Left hindlimb (tissue), 1 donor: ENCODE measurements around the gene ZNF484.
"Not testable (repeated sequence)": the region's sequence is repeated elsewhere in the genome, so short reads cannot be mapped to it uniquely, and the experiment has no call there.

ENCODE experiments used
- DNase-seq: peaks from one replicate; pipeline ENCODE4 v3.0.0-alpha.2; 2018

The ZNF484 gene

GRCh38 chr9:92877531-92878430 lies at the start of gene ZNF484:
TSS of gene ZNF484 (minus strand) at chr9:92878038. CDS start at chr9:92875029, 3,009 bp downstream.
- DNase-seq, result peak; percentile 96

DNA sequence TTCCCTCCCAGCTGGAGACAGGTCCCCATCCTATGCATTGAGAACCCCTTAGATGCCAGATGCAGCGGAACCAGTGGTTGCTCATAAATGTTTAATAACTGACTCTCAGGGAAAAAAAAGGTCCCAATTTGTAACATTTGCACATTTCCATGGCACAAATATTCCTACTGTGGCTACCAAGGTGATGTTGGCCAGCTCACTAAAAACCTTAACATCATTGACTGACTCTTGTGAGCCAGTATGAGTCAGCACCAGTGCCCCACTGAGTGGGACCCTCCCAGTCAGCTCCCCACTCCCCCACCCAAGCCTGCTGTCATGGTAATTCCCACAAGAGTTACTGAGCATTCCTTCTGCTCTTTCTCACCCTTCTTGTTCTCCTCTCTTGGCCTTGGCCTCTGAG lies 42.6 kb upstream of the ZNF484 start:
- no peak for DNase-seq

GRCh38 chr9:92917176-92917800 lies 39.5 kb upstream of the ZNF484 start:
- DNase-seq, result no peak

DNA sequence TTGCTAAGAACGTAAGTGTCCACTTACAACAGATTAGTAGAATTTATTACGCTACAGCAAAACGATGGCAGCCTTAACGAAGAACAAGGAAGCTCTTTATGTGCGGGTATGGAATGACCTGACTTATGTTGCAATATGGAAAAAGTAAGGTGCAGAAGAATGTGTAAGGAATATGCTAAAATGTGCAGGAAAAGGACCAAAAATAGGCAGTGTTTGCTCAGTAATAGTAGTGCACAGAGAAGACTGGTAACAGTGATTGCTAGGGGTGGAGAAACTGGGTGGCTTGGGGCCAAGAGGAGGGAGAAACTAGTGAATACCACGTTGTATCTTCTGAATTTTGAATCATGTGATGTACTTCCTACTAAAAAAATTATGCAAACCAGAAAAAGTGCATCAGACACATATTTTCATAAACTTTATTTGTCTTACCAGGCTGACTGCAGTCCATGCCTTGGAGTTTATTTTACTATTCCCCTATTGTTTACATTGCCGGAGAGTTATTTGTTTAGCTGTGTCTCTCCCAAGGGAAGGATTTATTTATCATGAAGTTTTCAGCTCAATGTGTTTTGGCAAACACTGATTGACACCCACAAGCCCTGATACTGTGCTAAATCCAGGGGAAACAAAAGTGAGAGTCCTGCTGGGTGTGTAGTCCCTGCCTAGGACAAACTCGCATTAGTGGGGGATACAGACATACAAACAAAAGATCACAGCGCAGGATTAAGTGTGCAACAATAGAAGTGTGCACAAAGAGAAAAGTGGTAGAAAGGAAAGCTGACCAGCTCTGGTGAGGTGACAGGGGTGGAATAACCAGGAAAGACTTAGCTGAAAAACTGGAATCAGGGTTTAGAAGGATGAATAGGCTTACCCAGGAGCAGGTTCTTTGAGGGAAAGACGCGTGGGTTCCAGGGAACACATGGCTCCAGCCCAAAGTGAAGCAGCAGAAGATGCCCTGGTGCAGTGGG lies 34.0 kb upstream of the ZNF484 start:
- peak; percentile 77 for DNase-seq

GRCh38 chr9:92905137-92905536 lies 27.3 kb upstream of the ZNF484 start:
- DNase-seq, result not testable (repeated sequence)

GRCh38 chr9:92897323-92897722 lies 19.5 kb upstream of the ZNF484 start:
- no peak for DNase-seq

DNA sequence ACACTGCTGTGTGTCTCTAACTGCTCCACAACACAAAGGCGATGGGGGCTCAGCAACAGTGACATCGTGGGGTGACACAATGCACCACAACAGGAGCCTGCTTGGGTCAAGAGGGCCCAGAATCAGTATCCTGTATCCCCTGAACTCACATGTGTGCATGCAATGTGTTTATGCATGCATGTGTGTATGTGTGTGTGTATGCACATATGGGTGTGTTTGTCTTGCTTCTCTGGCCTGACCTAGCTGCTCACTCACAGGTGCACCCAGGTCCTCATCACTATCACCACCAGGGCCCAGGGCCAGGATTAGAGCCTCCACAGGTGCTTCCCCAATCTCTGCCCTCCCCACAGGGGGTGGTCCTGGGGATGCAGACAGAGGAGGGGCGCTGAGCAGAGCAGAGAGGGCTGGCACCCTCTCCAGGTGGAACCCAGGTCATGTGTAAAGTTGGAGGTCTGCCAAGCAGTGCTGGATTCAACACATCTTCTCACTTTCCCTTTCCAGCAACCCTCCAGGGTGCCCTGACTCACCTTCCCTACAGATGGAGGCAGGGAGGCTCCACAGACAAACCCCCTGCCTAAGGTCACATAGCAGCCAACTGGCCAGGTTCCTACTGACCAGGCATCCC lies 18.1 kb upstream of the ZNF484 start:
- DNase-seq, result no peak

- DNase-seq, result no peak
Measured at GRCh38 chr9:92894711-92895362, 17.0 kb upstream of the ZNF484 start.

GRCh38 chr9:92893916-92894610 lies 16.2 kb upstream of the ZNF484 start:
- DNase-seq, result not testable (repeated sequence)

GRCh38 chr9:92892276-92892675 lies 14.4 kb upstream of the ZNF484 start:
- DNase-seq, result not testable (repeated sequence)

DNA sequence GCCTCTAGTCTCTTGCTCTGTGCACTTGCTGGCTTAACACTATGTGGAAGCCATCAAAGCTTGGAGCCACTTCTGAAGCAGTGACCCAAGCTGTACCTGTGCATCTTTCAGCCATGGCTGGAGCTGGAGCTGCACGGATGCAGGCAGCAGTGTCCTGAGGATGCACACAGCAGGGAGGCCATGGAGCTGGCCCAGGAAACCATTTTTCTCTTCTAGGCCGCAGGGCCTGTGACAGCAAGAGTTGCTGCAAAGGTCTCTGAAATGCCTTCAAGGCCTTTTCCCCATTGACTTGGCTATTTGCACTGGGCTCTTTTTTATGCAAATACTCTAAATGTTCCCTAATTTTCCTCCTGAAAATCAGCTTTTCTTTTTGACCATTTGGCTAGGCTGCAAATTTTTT lies 12.9 kb upstream of the ZNF484 start:
- DNase-seq, result no peak

- no peak for DNase-seq
Measured at GRCh38 chr9:92887880-92888338, 10.1 kb upstream of the ZNF484 start.

DNA sequence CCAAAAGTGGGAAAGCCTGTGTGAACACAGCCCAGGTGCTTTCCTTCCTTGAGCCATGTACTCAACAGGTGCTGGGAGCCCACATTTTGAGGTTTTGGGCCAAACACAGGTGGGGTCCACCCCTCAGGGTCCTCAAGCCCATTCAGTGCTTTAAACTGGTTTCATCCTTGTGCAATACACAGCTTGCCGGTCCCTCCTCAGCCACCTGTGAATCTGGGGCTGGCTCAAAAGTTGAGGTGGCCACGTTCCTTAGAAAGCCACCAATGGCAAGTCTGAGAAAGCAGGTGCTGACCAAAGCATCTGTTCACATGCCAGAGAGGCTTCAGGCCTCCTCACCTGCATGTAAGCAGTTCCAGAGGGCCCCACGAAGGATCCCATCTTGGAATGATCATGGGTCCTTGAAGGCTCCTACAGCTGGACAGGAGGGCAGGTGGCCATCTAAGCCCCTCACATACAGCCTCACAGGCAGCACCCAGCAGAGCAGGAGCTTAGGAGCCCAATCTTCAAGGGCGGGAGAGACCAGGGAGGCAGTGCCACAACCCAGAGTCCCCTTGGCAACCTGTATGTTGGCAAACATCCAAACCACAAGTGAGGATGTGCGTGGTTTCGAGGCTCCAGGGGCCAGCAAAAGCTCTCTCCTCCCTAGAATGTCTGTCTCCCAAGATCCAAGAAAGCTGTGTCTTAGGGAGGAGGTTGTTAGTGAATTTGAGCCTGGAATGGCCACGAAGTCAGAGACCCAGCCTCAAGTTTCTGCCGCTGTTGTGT lies 9.2 kb upstream of the ZNF484 start:
- not testable (repeated sequence) for DNase-seq

DNA sequence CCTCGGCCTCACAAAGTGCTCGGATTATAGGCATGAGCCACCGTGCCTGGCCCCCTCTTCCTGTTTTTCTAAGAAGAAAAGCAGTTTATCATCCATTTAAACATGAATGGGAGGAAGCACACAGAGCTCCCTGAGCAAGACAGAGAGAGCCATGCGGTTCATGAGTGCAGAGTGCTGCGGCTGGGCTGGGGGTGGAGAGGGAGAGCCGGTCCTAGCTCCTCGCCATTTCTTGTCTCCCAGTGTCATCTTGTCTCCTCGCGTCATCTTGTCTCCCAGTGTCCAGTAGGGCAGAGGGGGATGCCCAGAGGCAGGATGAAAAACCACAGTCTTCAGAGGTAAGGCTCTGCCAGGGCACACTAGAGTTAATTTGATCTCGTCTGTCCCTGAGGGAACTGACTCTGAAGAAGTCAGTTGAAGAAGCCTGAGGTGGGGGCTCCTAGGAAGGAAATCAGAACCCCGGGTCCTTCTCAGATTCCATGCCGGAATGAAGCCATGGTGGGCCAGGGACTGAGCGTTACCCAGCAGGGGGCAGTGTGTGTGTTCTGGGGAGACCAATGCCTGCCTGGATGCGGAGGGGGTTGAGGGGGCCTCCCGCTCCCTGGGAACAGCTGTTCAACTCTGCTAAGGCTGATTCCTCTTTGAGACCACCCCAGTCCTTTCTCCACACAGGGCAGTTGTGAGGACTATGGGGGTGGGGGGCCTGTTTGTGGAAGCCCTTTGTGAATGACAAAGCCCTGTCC lies 6.0 kb upstream of the ZNF484 start:
- DNase-seq, result not testable (repeated sequence)

DNA sequence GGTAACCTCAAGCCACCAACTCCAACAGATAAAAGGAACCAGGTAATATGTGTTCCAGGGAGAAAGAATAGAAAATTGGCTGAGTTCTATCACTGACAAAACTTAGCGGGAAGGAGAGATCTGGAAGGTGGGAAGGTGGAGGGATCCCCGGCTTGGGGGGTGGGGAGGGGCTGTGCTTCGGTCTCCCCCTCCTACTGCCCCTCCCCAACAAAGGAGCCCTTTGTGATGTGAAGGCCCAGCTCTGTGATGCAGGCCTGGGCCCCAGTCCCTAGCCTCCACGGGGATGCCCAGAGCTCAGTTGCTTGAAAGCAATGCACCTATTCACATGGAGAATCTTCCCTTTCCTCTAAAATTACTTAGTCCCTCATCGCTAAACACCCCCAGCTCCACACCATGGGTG lies 4.4 kb upstream of the ZNF484 start:
- no peak for DNase-seq

DNA sequence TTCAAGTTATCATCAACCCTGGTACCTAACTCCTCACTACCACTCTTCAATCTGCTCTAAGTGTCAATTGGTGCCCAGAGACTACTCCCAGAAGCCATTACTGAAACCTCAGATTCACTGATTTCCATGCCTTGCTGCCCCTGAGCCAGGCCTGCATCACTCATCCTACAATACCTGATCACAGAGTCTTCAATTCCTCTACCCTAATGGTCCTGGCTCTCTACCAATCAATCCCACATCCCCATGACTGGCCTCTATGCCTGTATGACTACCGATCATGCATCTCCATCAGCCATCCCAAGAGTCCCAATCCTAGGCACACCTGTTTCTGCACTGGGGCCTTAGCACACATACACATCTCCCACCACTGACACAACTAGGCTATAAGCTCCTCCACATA lies 2.5 kb downstream of the ZNF484 start:
- no peak for DNase-seq

DNA sequence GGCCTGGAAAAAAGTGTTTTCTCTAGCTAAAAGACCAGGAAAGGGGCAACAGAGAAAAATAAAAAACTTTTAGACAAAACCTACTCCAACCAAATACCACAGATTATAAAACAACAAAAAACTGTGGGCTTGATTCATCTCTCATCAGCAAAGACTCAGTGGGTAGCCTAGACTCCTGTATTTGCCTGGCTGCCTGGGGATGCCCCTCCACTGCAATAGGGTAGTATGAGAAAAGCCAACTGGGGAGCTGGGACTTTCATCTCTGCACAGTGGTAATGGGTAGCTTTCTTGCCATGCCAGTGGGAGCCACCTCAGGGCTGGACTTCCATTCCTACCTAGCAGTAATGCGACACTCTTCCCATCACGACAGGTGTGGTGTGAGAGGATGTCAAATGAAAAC lies 7.5 kb downstream of the ZNF484 start:
- DNase-seq, result no peak

- DNase-seq, result not testable (repeated sequence)
Measured at GRCh38 chr9:92866600-92866999, 11.2 kb downstream of the ZNF484 start.

DNA sequence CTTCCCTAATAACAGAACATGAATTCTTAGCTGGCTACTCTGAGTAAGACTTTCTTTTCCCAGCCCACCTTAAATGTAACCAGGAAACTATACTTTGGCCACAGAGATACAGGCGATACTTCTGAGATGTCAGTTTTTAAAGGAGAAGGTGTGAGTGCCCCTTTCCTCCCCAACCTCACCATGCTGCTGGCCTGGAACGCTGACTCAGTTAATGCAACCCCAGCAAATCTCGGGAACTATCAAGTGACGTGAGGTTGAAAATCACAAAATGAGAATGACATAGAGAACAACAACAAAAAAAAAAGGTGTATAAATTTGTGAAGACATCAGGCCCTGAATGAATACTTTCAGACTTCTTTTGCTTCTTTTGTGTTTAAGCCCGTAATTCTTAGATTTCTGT lies 13.7 kb downstream of the ZNF484 start:
- DNase-seq, result no peak

DNA sequence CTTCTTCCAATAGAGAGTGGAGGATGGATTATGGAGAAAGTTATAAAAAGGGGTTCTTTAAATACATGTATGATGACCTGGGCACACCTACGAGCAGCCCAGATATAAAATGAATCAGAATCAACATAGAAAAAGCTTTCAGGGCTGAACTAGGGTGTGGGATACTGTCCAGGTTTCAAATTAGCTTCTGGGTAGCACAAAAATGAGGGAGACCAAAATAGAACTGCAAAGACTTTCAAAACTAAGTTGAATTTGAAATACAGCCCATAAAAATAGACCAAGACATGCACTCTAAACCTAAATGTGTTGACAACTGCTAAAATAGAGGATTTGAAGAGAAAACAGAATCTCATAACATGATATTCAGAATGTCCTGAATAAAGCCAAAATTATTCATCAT lies 17.0 kb downstream of the ZNF484 start:
- no peak for DNase-seq
